Gastroesophageal sphincter (tissue), 3 donors: ENCODE data around the gene MAT2A.

Experiments used
- POLR2A ChIP-seq, 2 donors: fragments of 450-650 bp; IDR thresholded peaks; one replicate each; pipeline ENCODE4 v1.6.1; 2017; ENCODE audit warnings: antibody characterized with exemption in 2 of 2, mild to moderate bottlenecking in 2 of 2, moderate library complexity in 1 of 2
- POLR2AphosphoS5 ChIP-seq: sonication (generic); formaldehyde crosslinking; IDR thresholded peaks from one replicate; pipeline ENCODE4 v1.6.1; 2017; ENCODE audit warnings: antibody characterized with exemption
- TF ChIP-seq, protein P1 (sequence below), 4 experiments: fragments of 200-600 bp in 2 of 4; fragments of 450-650 bp in 2 of 4; sonication (generic) in 1 of 4; IDR thresholded peaks; one replicate each; pipeline ENCODE4 v1.5.1; 2017 to 2019; ENCODE audit warnings: antibody characterized with exemption in 4 of 4, mild to moderate bottlenecking in 2 of 4, moderate library complexity in 2 of 4

DNA sequence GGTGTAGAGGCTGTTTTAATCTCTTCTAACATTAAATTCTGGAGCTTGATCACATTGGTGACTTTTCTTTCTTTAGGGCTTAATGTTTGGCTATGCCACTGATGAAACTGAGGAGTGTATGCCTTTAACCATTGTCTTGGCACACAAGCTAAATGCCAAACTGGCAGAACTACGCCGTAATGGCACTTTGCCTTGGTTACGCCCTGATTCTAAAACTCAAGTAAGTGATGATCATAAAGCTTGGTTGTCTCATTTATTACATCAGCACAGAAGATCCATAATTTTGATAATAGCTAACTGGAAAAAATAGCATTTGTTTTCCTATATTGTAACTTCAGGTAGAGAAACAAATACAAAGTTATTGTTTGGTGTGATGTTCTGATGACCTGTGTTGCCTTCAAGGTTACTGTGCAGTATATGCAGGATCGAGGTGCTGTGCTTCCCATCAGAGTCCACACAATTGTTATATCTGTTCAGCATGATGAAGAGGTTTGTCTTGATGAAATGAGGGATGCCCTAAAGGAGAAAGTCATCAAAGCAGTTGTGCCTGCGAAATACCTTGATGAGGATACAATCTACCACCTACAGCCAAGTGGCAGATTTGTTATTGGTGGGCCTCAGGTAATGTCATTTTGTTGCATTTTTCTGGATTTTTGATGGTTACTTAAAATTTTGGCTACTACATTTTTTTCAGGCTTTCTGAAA, 2.9 kb downstream of the MAT2A start:
- TF ChIP-seq, protein P1, sequence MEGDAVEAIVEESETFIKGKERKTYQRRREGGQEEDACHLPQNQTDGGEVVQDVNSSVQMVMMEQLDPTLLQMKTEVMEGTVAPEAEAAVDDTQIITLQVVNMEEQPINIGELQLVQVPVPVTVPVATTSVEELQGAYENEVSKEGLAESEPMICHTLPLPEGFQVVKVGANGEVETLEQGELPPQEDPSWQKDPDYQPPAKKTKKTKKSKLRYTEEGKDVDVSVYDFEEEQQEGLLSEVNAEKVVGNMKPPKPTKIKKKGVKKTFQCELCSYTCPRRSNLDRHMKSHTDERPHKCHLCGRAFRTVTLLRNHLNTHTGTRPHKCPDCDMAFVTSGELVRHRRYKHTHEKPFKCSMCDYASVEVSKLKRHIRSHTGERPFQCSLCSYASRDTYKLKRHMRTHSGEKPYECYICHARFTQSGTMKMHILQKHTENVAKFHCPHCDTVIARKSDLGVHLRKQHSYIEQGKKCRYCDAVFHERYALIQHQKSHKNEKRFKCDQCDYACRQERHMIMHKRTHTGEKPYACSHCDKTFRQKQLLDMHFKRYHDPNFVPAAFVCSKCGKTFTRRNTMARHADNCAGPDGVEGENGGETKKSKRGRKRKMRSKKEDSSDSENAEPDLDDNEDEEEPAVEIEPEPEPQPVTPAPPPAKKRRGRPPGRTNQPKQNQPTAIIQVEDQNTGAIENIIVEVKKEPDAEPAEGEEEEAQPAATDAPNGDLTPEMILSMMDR (IDR thresholded peaks at IDR 0.05), result no peak
- no peak for TF ChIP-seq POLR2A (IDR thresholded peaks at IDR 0.05)
- peak; percentile 28 for TF ChIP-seq POLR2AphosphoS5
